Measurements from ENCODE around the gene TERF2IP.
A peak's percentile ranks its signal among the peaks of the same experiment; 100 is the strongest.

Gene TERF2IP

GRCh38 chr16:75682308-75682707 lies 34.7 kb downstream of the TERF2IP start:
- TF ChIP-seq CTCF (IDR thresholded peaks at IDR 0.05; ENCODE audit: extremely low read depth, insufficient read depth, missing control alignments) = no peak
- in situ Hi-C loops (cut with MboI; ENCODE audit: low pct_unique_long_range_greater_than_20kb, low sequenced_read_pairs, unreplicated experiment) = no loop called here
- no peak for DNase-seq (ENCODE audit: low spot score)

- peak; percentile 40 for DNase-seq (ENCODE audit: low spot score)
- no peak for TF ChIP-seq CTCF (IDR thresholded peaks at IDR 0.05; ENCODE audit: extremely low read depth, insufficient read depth, missing control alignments)
- in situ Hi-C loops (cut with MboI; ENCODE audit: low pct_unique_long_range_greater_than_20kb, low sequenced_read_pairs, unreplicated experiment) = no loop called here
Observed at GRCh38 chr16:75687361-75687760, 39.8 kb downstream of the TERF2IP start.

- in situ Hi-C loops (cut with MboI; ENCODE audit: low pct_unique_long_range_greater_than_20kb, low sequenced_read_pairs, unreplicated experiment) = no loop called here
- peak; percentile 31 for TF ChIP-seq CTCF (IDR thresholded peaks at IDR 0.05; ENCODE audit: extremely low read depth, insufficient read depth, missing control alignments)
- DNase-seq (ENCODE audit: low spot score) = peak; percentile 16
Observed at GRCh38 chr16:75695708-75696107, 48.1 kb downstream of the TERF2IP start.

GRCh38 chr16:75697571-75697970 lies 50.0 kb downstream of the TERF2IP start:
- TF ChIP-seq CTCF (IDR thresholded peaks at IDR 0.05; ENCODE audit: extremely low read depth, insufficient read depth, missing control alignments) = no peak
- in situ Hi-C loops (cut with MboI; ENCODE audit: low pct_unique_long_range_greater_than_20kb, low sequenced_read_pairs, unreplicated experiment) = no loop called here
- no peak for DNase-seq (ENCODE audit: low spot score)

- no peak for DNase-seq (ENCODE audit: low spot score)
- TF ChIP-seq CTCF (IDR thresholded peaks at IDR 0.05; ENCODE audit: extremely low read depth, insufficient read depth, missing control alignments) = no peak
- in situ Hi-C loops (cut with MboI; ENCODE audit: low pct_unique_long_range_greater_than_20kb, low sequenced_read_pairs, unreplicated experiment) = no loop called here
Observed at GRCh38 chr16:75701361-75701760, 53.8 kb downstream of the TERF2IP start, which contains the start of gene DUXB. TSS of gene DUXB (minus strand) at chr16:75701461. CDS start at chr16:75701418, 43 bp downstream.

- DNase-seq (ENCODE audit: low spot score) = no peak
- TF ChIP-seq CTCF (IDR thresholded peaks at IDR 0.05; ENCODE audit: extremely low read depth, insufficient read depth, missing control alignments) = no peak
- in situ Hi-C loops (cut with MboI; ENCODE audit: low pct_unique_long_range_greater_than_20kb, low sequenced_read_pairs, unreplicated experiment) = no loop called here
Observed at GRCh38 chr16:75702242-75702641, 54.7 kb downstream of the TERF2IP start.

- no peak for DNase-seq (ENCODE audit: low spot score)
- no peak for TF ChIP-seq CTCF (IDR thresholded peaks at IDR 0.05; ENCODE audit: extremely low read depth, insufficient read depth, missing control alignments)
- in situ Hi-C loops (cut with MboI; ENCODE audit: low pct_unique_long_range_greater_than_20kb, low sequenced_read_pairs, unreplicated experiment) = no loop called here
Observed at GRCh38 chr16:75703306-75703705, 55.7 kb downstream of the TERF2IP start.

Data from GM13977 (cell line).